C4-2B (cell line): ENCODE measurements around the gene SCPEP1.

ENCODE experiments used
- ZFX ChIP-seq: fragments of 450-650 bp; IDR thresholded peaks from 2 replicates; pipeline ENCODE4 v1.6.1; 2017
- TF ChIP-seq, protein P1 (sequence below): fragments of 450-650 bp; conservative IDR thresholded peaks from 2 replicates; pipeline ENCODE4 v1.5.1; 2017; ENCODE audit warnings: mild to moderate bottlenecking

DNA sequence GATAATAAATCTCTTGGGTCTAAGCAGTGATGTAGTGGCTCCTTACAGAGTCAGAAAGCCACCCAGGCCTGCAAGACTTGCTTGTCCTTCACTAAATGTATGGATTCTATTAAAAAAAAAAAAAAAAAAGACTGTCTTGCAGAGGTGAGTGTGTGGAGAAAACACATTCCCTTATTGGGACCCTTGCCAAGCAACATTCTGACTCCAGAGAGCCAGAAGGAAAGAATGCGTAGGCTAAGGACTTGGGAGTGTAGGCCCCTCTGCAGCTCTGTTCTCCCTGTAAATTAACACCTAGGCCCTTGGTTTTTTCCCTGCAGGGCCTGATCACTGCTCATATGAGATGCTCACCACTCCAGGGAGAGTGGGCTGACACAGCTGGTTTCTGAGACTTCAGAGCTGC lies 17.8 kb downstream of the SCPEP1 start:
- TF ChIP-seq, protein P1, sequence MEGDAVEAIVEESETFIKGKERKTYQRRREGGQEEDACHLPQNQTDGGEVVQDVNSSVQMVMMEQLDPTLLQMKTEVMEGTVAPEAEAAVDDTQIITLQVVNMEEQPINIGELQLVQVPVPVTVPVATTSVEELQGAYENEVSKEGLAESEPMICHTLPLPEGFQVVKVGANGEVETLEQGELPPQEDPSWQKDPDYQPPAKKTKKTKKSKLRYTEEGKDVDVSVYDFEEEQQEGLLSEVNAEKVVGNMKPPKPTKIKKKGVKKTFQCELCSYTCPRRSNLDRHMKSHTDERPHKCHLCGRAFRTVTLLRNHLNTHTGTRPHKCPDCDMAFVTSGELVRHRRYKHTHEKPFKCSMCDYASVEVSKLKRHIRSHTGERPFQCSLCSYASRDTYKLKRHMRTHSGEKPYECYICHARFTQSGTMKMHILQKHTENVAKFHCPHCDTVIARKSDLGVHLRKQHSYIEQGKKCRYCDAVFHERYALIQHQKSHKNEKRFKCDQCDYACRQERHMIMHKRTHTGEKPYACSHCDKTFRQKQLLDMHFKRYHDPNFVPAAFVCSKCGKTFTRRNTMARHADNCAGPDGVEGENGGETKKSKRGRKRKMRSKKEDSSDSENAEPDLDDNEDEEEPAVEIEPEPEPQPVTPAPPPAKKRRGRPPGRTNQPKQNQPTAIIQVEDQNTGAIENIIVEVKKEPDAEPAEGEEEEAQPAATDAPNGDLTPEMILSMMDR: no peak
- no peak for TF ChIP-seq ZFX
